Measurements from ENCODE around the gene KSR2.

GRCh38 chr12:117972301-117972700 is 3.5 kb upstream of the KSR2 start:
- TF ChIP-seq CTCF (IDR thresholded peaks at IDR 0.05; ENCODE audit: low read length), result no peak
- TF ChIP-seq EZH2 (IDR thresholded peaks at IDR 0.05; ENCODE audit: borderline replicate concordance, low read length), result no peak
